Measurements from ENCODE around the gene IGF1R.
A peak's percentile ranks its signal among the peaks of the same experiment; 100 is the strongest.

The IGF1R gene

GRCh38 chr15:98651581-98652220 is 3.4 kb downstream of the IGF1R start:
- H3K9me3 ChIP-seq (ENCODE audit: low read length) = no peaks in the 10 kb centered on the region
- peak overlapping the region; percentile 95 for H3K4me3 ChIP-seq (ENCODE audit: low read length)
- H3K4me1 ChIP-seq (ENCODE audit: insufficient read depth, low read length) = peaks cover 29% of the 10 kb centered on the region
- peak overlapping the region; percentile 78 for H2AFZ ChIP-seq (ENCODE audit: low read depth, low read length)
- H3K27me3 ChIP-seq (ENCODE audit: insufficient read depth, low read length) = no peaks in the 10 kb centered on the region
- no peaks in the 10 kb centered on the region for H3K36me3 ChIP-seq (ENCODE audit: insufficient read depth, low read length)

- H3K4me3 ChIP-seq (ENCODE audit: low read length) = no peak overlapping the region
- H3K36me3 ChIP-seq (ENCODE audit: insufficient read depth, low read length) = no peaks in the 10 kb centered on the region
- H3K4me1 ChIP-seq (ENCODE audit: insufficient read depth, low read length) = peaks cover 34% of the 10 kb centered on the region
- no peaks in the 10 kb centered on the region for H3K27me3 ChIP-seq (ENCODE audit: insufficient read depth, low read length)
- no peak overlapping the region for H2AFZ ChIP-seq (ENCODE audit: low read depth, low read length)
- no peaks in the 10 kb centered on the region for H3K9me3 ChIP-seq (ENCODE audit: low read length)
These were observed 5.3 kb downstream of the IGF1R start for GRCh38 chr15:98653686-98654085.

GRCh38 chr15:98654790-98655360 is 6.5 kb downstream of the IGF1R start:
- peaks cover 40% of the 10 kb centered on the region for H3K4me1 ChIP-seq (ENCODE audit: insufficient read depth, low read length)
- H2AFZ ChIP-seq (ENCODE audit: low read depth, low read length) = no peak overlapping the region
- H3K9me3 ChIP-seq (ENCODE audit: low read length) = no peaks in the 10 kb centered on the region
- H3K4me3 ChIP-seq (ENCODE audit: low read length) = no peak overlapping the region
- no peaks in the 10 kb centered on the region for H3K27me3 ChIP-seq (ENCODE audit: insufficient read depth, low read length)
- H3K36me3 ChIP-seq (ENCODE audit: insufficient read depth, low read length) = no peaks in the 10 kb centered on the region

GRCh38 chr15:98655732-98656131 is 7.4 kb downstream of the IGF1R start:
- H3K4me1 ChIP-seq (ENCODE audit: insufficient read depth, low read length) = peaks cover 46% of the 10 kb centered on the region

GRCh38 chr15:98657721-98658120 is 9.4 kb downstream of the IGF1R start:
- Histone ChIP-seq H3K36me3 (ENCODE audit: insufficient read depth, low read length) (no peaks in the 10 kb centered on the region), H3K4me1 (ENCODE audit: insufficient read depth, low read length) (peaks cover 45% of the 10 kb centered on the region), H3K4me3 (ENCODE audit: low read length) (no peak overlapping the region), H3K27me3 (ENCODE audit: insufficient read depth, low read length) (no peaks in the 10 kb centered on the region), H3K9me3 (ENCODE audit: low read length) (no peaks in the 10 kb centered on the region), H2AFZ (ENCODE audit: low read depth, low read length) (no peak overlapping the region)

More at GRCh38 chr15:98655732-98656131, 7.4 kb downstream of the IGF1R start:
- H3K4me3 ChIP-seq (ENCODE audit: low read length) = no peak overlapping the region
- H3K36me3 ChIP-seq (ENCODE audit: insufficient read depth, low read length) = no peaks in the 10 kb centered on the region
- H3K9me3 ChIP-seq (ENCODE audit: low read length) = no peaks in the 10 kb centered on the region
- H3K27me3 ChIP-seq (ENCODE audit: insufficient read depth, low read length) = no peaks in the 10 kb centered on the region
- no peak overlapping the region for H2AFZ ChIP-seq (ENCODE audit: low read depth, low read length)

- H3K4me1 ChIP-seq (ENCODE audit: insufficient read depth, low read length) = peaks cover 32% of the 10 kb centered on the region
- no peaks in the 10 kb centered on the region for H3K36me3 ChIP-seq (ENCODE audit: insufficient read depth, low read length)
- no peak overlapping the region for H3K4me3 ChIP-seq (ENCODE audit: low read length)
- H3K9me3 ChIP-seq (ENCODE audit: low read length) = no peaks in the 10 kb centered on the region
- no peaks in the 10 kb centered on the region for H3K27me3 ChIP-seq (ENCODE audit: insufficient read depth, low read length)
- no peak overlapping the region for H2AFZ ChIP-seq (ENCODE audit: low read depth, low read length)
These were observed 10.7 kb downstream of the IGF1R start for GRCh38 chr15:98658831-98659699.

GRCh38 chr15:98660055-98660454 is 11.7 kb downstream of the IGF1R start:
- H3K27me3 ChIP-seq (ENCODE audit: insufficient read depth, low read length) = no peaks in the 10 kb centered on the region
- no peak overlapping the region for H2AFZ ChIP-seq (ENCODE audit: low read depth, low read length)
- H3K36me3 ChIP-seq (ENCODE audit: insufficient read depth, low read length) = no peaks in the 10 kb centered on the region
- peaks cover 26% of the 10 kb centered on the region for H3K4me1 ChIP-seq (ENCODE audit: insufficient read depth, low read length)
- no peak overlapping the region for H3K4me3 ChIP-seq (ENCODE audit: low read length)
- H3K9me3 ChIP-seq (ENCODE audit: low read length) = no peaks in the 10 kb centered on the region

- Histone ChIP-seq H3K4me3 (ENCODE audit: low read length) (no peak overlapping the region), H3K36me3 (ENCODE audit: insufficient read depth, low read length) (no peaks in the 10 kb centered on the region), H3K4me1 (ENCODE audit: insufficient read depth, low read length) (peaks cover 28% of the 10 kb centered on the region), H3K9me3 (ENCODE audit: low read length) (peaks cover 2% of the 10 kb centered on the region), H2AFZ (ENCODE audit: low read depth, low read length) (no peak overlapping the region), H3K27me3 (ENCODE audit: insufficient read depth, low read length) (no peaks in the 10 kb centered on the region)
These were observed 14.7 kb downstream of the IGF1R start for GRCh38 chr15:98663045-98663444.

GRCh38 chr15:98663606-98664005 is 15.3 kb downstream of the IGF1R start:
- no peak overlapping the region for H2AFZ ChIP-seq (ENCODE audit: low read depth, low read length)
- H3K27me3 ChIP-seq (ENCODE audit: insufficient read depth, low read length) = no peaks in the 10 kb centered on the region
- peaks cover 34% of the 10 kb centered on the region for H3K4me1 ChIP-seq (ENCODE audit: insufficient read depth, low read length)
- no peak overlapping the region for H3K4me3 ChIP-seq (ENCODE audit: low read length)
- H3K36me3 ChIP-seq (ENCODE audit: insufficient read depth, low read length) = no peaks in the 10 kb centered on the region
- peaks cover 2% of the 10 kb centered on the region for H3K9me3 ChIP-seq (ENCODE audit: low read length)

- no peaks in the 10 kb centered on the region for H3K27me3 ChIP-seq (ENCODE audit: insufficient read depth, low read length)
- H3K36me3 ChIP-seq (ENCODE audit: insufficient read depth, low read length) = no peaks in the 10 kb centered on the region
- H3K4me1 ChIP-seq (ENCODE audit: insufficient read depth, low read length) = peaks cover 43% of the 10 kb centered on the region
- H2AFZ ChIP-seq (ENCODE audit: low read depth, low read length) = no peak overlapping the region
- no peak overlapping the region for H3K4me3 ChIP-seq (ENCODE audit: low read length)
- H3K9me3 ChIP-seq (ENCODE audit: low read length) = peaks cover 2% of the 10 kb centered on the region
These were observed 18.1 kb downstream of the IGF1R start for GRCh38 chr15:98666441-98666840.

GRCh38 chr15:98666841-98667240 is 18.5 kb downstream of the IGF1R start:
- peaks cover 46% of the 10 kb centered on the region for H3K4me1 ChIP-seq (ENCODE audit: insufficient read depth, low read length)

GRCh38 chr15:98667521-98668179 is 19.3 kb downstream of the IGF1R start:
- H2AFZ ChIP-seq (ENCODE audit: low read depth, low read length) = no peak overlapping the region
- H3K36me3 ChIP-seq (ENCODE audit: insufficient read depth, low read length) = no peaks in the 10 kb centered on the region
- no peak overlapping the region for H3K4me3 ChIP-seq (ENCODE audit: low read length)
- H3K27me3 ChIP-seq (ENCODE audit: insufficient read depth, low read length) = no peaks in the 10 kb centered on the region
- H3K9me3 ChIP-seq (ENCODE audit: low read length) = peaks cover 2% of the 10 kb centered on the region
- H3K4me1 ChIP-seq (ENCODE audit: insufficient read depth, low read length) = peaks cover 48% of the 10 kb centered on the region

More at GRCh38 chr15:98666841-98667240, 18.5 kb downstream of the IGF1R start:
- Histone ChIP-seq H3K27me3 (ENCODE audit: insufficient read depth, low read length) (no peaks in the 10 kb centered on the region), H3K9me3 (ENCODE audit: low read length) (peaks cover 2% of the 10 kb centered on the region), H2AFZ (ENCODE audit: low read depth, low read length) (no peak overlapping the region), H3K36me3 (ENCODE audit: insufficient read depth, low read length) (no peaks in the 10 kb centered on the region), H3K4me3 (ENCODE audit: low read length) (no peak overlapping the region)
